Measurements from ENCODE around the gene MAIP1. TPM values are rescaled to one million over a fixed set of nuclear protein-coding genes. Genes with fewer than 3 reads are reported as not detected.

MAIP1 gene
- polyA plus RNA-seq, 2 of the 4 experiments (the other 2 are of a cell fraction): 36.9 to 50.9 TPM

DNA sequence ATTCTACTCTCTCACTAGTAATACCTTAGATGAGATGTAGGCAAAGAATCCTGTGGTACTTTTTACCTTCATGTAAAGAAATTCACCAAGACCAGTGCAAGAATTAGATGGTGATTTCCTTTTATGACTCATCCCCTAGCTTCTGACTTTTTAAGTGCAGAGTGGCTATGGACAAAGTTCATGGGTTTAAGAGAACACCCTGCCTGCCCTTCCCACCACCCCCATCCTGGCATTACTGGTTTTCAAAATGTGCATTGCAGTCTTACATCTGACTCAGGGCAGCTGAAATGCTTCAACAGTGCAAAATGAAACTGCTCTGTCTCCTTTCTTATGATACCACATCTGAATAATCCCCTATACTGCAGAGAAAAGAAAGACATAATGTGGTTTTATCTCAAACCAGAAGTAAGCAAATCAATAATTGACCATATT lies 22.6 kb downstream of the MAIP1 start:
- DNase-seq (ENCODE audit: low read depth in 1 of 2, low spot score in 1 of 2) (peak in 1 of 2 experiments; percentile 68), ATAC-seq (peak; percentile 55 to 68; a peak in 5 of 6 replicates), FAIRE-seq (no peak)
- Histone ChIP-seq H3K4me2 (peak overlapping the region; percentile 73), H3K9me3 (no peaks in the 10 kb centered on the region), H3K4me3 (no peak overlapping the region), H3K4me1 (peaks cover 41% of the 10 kb centered on the region), H3K27ac (peak overlapping the region; percentile 72)
- ChIA-PET POLR2A (no interaction called here), CTCF (interaction anchor here (0.6 to 3.4 kb wide), 3 partner anchors 327 to 505 kb away, joined by 3 to 44 read pairs (median 34); no protein-coding TSS in a partner anchor)
- TF ChIP-seq ZFP36 (IDR thresholded peaks at IDR 0.05; ENCODE audit: borderline replicate concordance, partially characterized antibody): no peak
- no peak for TF ChIP-seq FOXS1 (CRISPR knock-in tag; IDR thresholded peaks at IDR 0.05)
- TF ChIP-seq FOSL2 (IDR thresholded peaks at IDR 0.05): peak; percentile 62
- peak; percentile 83 for TF ChIP-seq FOSL2 (CRISPR knock-in tag; IDR thresholded peaks at IDR 0.05)
- TF ChIP-seq CBX2 (IDR thresholded peaks at IDR 0.05; ENCODE audit: borderline replicate concordance, low read depth): no peak
- peak in 1 of 2 experiments; percentile 32; a peak in 1 of 5 replicates for TF ChIP-seq JUN (IDR thresholded peaks at IDR 0.05)
- peak; percentile 37; the same call in 1 of the 2 replicates for TF ChIP-seq JUNB (IDR thresholded peaks at IDR 0.05)
- TF ChIP-seq, protein P1, sequence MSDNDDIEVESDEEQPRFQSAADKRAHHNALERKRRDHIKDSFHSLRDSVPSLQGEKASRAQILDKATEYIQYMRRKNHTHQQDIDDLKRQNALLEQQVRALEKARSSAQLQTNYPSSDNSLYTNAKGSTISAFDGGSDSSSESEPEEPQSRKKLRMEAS (IDR thresholded peaks at IDR 0.05): 0 out of 2 replicates have a peak, but pooled peaks have one; percentile 25
- TF ChIP-seq FOSB (CRISPR knock-in tag; IDR thresholded peaks at IDR 0.05): no peak

DNA sequence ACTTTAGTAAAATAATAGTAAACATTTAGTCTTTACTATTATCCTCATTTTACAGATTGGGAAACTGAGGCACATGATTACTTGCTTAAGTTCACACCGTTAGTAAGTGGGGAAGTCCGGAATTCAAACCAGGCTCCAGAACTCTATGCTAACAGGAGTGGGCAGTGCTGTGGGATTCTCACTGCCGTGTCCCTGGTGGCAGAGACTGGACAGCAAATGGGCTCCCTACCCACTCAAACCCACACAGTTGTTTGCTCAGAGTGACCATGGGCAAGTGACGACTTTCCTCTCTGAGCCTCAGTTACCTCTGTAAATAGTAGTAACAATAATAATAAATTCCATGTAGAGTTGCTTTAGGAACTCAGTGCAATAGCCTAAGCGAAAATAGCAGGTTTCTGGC lies 24.0 kb downstream of the MAIP1 start:
- ChIA-PET POLR2A (no interaction called here), CTCF (interaction anchor here (0.9 to 3.4 kb wide), 27 partner anchors 8 to 724 kb away, joined by 3 to 44 read pairs (median 4); no protein-coding TSS in a partner anchor)
- peak; percentile 28 to 55; a peak in 3 of 6 replicates for ATAC-seq
- DNase-seq (ENCODE audit: low read depth in 1 of 2, low spot score in 1 of 2): no peak
- Histone ChIP-seq H3K27ac (peak overlapping the region; percentile 72), H3K9me3 (no peaks in the 10 kb centered on the region), H3K4me1 (peaks cover 41% of the 10 kb centered on the region), H3K4me2 (peak overlapping the region; percentile 73), H3K4me3 (no peak overlapping the region)
- no peak for FAIRE-seq
- TF ChIP-seq CBX2 (IDR thresholded peaks at IDR 0.05; ENCODE audit: borderline replicate concordance, low read depth) (no peak), POLR2A (IDR thresholded peaks at IDR 0.05; ENCODE audit: low read length) (no peak), RARB (CRISPR knock-in tag; IDR thresholded peaks at IDR 0.05) (no peak), FOSB (CRISPR knock-in tag; IDR thresholded peaks at IDR 0.05) (no peak), RNF2 (IDR thresholded peaks at IDR 0.05; ENCODE audit: borderline replicate concordance, low read depth) (no peak), NFE2L2 (conservative IDR thresholded peaks at IDR 0.05; ENCODE audit: low read length) (no peak), CBX8 (IDR thresholded peaks at IDR 0.05) (no peak), SREBF2 (IDR thresholded peaks at IDR 0.05) (no peak)
- TF ChIP-seq, protein P2, sequence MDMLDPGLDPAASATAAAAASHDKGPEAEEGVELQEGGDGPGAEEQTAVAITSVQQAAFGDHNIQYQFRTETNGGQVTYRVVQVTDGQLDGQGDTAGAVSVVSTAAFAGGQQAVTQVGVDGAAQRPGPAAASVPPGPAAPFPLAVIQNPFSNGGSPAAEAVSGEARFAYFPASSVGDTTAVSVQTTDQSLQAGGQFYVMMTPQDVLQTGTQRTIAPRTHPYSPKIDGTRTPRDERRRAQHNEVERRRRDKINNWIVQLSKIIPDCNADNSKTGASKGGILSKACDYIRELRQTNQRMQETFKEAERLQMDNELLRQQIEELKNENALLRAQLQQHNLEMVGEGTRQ (IDR thresholded peaks at IDR 0.05): no peak
- 66% methylated on average over 5 of the region's 5 CpGs for WGBS (ENCODE audit: missing lambda C conversion rate)

DNA sequence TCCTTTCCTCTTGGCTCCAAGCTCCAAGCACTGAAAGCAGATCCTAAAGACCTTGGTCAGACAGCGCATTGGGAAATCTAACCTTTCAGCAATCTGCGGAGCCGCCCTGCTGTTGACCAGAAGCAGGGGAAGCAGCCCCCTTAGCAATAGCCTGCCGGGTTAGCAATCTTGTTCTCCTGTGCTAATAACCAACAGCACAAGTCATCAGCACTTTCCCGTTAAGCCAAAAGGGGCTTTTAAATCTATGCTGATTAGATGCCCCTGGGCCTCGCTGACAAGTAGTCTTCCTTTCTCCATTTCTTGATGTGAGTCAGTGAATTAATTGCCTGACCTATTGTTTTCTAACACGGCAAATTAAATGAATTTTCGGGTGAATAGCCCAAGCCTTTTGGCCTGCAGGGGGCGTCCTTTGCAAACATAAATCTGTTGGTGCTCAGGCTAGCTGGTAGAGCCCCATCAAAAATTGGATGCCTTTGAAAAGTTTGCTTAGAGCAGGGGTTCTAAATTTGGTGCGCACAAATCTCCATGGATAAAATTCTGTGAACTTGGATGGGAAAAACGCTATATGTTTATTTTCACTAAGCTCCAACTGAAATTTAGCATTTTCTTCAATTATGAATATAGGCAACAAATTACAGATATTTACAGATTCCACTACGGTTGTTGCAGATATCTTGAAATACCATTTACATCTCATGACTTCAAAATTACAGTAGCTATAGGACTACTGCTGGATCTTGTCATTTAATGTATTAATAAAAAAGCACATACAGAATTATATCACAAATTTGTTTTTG lies 24.6 kb downstream of the MAIP1 start:
- peak; percentile 41 to 66 for DNase-seq (ENCODE audit: low read depth in 1 of 2, low spot score in 1 of 2)
- Histone ChIP-seq H3K4me3 (no peak overlapping the region), H3K27ac (peak overlapping the region; percentile 72), H3K4me1 (peaks cover 39% of the 10 kb centered on the region), H3K9me3 (no peaks in the 10 kb centered on the region), H3K4me2 (peak overlapping the region; percentile 73)
- peak; percentile 54 for FAIRE-seq
- ChIA-PET CTCF (interaction anchor here (0.5 to 3.4 kb wide), 38 partner anchors 8 to 723 kb away, joined by 3 to 44 read pairs (median 4); no protein-coding TSS in a partner anchor), POLR2A (no interaction called here)
- 19% methylated on average over 12 of the region's 12 CpGs for WGBS (ENCODE audit: missing lambda C conversion rate)
- peak; percentile 62 to 81; a peak in 5 of 6 replicates for ATAC-seq
- TF ChIP-seq HOXB13 (CRISPR knock-in tag; IDR thresholded peaks at IDR 0.05; ENCODE audit: low read depth) (no peak), GATA3 (IDR thresholded peaks at IDR 0.05; ENCODE audit: borderline replicate concordance) (no peak), JUNB (IDR thresholded peaks at IDR 0.05) (no peak), CBX8 (IDR thresholded peaks at IDR 0.05) (no peak), CHD2 (IDR thresholded peaks at IDR 0.05; ENCODE audit: low read length, partially characterized antibody) (no peak), MYC (IDR thresholded peaks at IDR 0.05; ENCODE audit: borderline replicate concordance, low read length) (no peak), SMC3 (IDR thresholded peaks at IDR 0.05) (peak; percentile 94), ZFP36 (IDR thresholded peaks at IDR 0.05; ENCODE audit: borderline replicate concordance, partially characterized antibody) (no peak), CBX2 (IDR thresholded peaks at IDR 0.05; ENCODE audit: borderline replicate concordance, low read depth) (no peak), RAD21 (conservative IDR thresholded peaks at IDR 0.05 in 1 of 2, IDR thresholded peaks at IDR 0.05 in 1 of 2) (peak; percentile 93 to 97), SREBF2 (IDR thresholded peaks at IDR 0.05) (no peak), KDM5A (IDR thresholded peaks at IDR 0.05) (peak; percentile 73), EP300 (IDR thresholded peaks at IDR 0.05) (no peak), ESRRA (IDR thresholded peaks at IDR 0.05; ENCODE audit: borderline replicate concordance, low read length) (no peak), NR3C1 (IDR thresholded peaks at IDR 0.05) (no peak), HOXB5 (CRISPR knock-in tag; IDR thresholded peaks at IDR 0.05) (no peak)
- TF ChIP-seq, protein P3, sequence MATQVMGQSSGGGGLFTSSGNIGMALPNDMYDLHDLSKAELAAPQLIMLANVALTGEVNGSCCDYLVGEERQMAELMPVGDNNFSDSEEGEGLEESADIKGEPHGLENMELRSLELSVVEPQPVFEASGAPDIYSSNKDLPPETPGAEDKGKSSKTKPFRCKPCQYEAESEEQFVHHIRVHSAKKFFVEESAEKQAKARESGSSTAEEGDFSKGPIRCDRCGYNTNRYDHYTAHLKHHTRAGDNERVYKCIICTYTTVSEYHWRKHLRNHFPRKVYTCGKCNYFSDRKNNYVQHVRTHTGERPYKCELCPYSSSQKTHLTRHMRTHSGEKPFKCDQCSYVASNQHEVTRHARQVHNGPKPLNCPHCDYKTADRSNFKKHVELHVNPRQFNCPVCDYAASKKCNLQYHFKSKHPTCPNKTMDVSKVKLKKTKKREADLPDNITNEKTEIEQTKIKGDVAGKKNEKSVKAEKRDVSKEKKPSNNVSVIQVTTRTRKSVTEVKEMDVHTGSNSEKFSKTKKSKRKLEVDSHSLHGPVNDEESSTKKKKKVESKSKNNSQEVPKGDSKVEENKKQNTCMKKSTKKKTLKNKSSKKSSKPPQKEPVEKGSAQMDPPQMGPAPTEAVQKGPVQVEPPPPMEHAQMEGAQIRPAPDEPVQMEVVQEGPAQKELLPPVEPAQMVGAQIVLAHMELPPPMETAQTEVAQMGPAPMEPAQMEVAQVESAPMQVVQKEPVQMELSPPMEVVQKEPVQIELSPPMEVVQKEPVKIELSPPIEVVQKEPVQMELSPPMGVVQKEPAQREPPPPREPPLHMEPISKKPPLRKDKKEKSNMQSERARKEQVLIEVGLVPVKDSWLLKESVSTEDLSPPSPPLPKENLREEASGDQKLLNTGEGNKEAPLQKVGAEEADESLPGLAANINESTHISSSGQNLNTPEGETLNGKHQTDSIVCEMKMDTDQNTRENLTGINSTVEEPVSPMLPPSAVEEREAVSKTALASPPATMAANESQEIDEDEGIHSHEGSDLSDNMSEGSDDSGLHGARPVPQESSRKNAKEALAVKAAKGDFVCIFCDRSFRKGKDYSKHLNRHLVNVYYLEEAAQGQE (IDR thresholded peaks at IDR 0.05): no peak
- TF ChIP-seq, protein P4, sequence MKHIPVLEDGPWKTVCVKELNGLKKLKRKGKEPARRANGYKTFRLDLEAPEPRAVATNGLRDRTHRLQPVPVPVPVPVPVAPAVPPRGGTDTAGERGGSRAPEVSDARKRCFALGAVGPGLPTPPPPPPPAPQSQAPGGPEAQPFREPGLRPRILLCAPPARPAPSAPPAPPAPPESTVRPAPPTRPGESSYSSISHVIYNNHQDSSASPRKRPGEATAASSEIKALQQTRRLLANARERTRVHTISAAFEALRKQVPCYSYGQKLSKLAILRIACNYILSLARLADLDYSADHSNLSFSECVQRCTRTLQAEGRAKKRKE (CRISPR knock-in tag; IDR thresholded peaks at IDR 0.05; ENCODE audit: low read depth): no peak

Data from A549 (cell line).